Panc1 (cell line): ENCODE measurements around the gene PTPRJ.
"Not testable (repeated sequence)": the region's sequence is repeated elsewhere in the genome, so short reads cannot be mapped to it uniquely, and the experiment has no call there.

Experiments used
- CTCF ChIP-seq: fragments of 450-650 bp; IDR thresholded peaks from 2 replicates; pipeline ENCODE4 v1.5.1; 2017; ENCODE audit warnings: mild to moderate bottlenecking
- POLR2AphosphoS5 ChIP-seq: IDR thresholded peaks from 2 replicates; pipeline ENCODE4 v1.6.1; 2012; ENCODE audit warnings: mild to moderate bottlenecking, low read depth, low read length, moderate library complexity
- REST ChIP-seq, 2 experiments: IDR thresholded peaks; 2 replicates each; pipeline ENCODE4 v1.6.1; 2011 to 2012; ENCODE audit warnings: low read depth in 2 of 2, control low read depth in 1 of 2, low read length in 1 of 2, mild to moderate bottlenecking in 1 of 2, moderate library complexity in 1 of 2; ENCODE audit not compliant: insufficient read depth in 1 of 2
- SIN3A ChIP-seq: IDR thresholded peaks from 2 replicates; pipeline ENCODE4 v1.6.1; 2012; ENCODE audit warnings: low read depth, mild to moderate bottlenecking, low read length, moderate library complexity, borderline replicate concordance; ENCODE audit not compliant: insufficient read depth
- TCF7L2 ChIP-seq: IDR thresholded peaks from 2 replicates; pipeline ENCODE4 v1.6.1; 2011; ENCODE audit warnings: mild to moderate bottlenecking, low read depth, low read length, inconsistent platforms

DNA sequence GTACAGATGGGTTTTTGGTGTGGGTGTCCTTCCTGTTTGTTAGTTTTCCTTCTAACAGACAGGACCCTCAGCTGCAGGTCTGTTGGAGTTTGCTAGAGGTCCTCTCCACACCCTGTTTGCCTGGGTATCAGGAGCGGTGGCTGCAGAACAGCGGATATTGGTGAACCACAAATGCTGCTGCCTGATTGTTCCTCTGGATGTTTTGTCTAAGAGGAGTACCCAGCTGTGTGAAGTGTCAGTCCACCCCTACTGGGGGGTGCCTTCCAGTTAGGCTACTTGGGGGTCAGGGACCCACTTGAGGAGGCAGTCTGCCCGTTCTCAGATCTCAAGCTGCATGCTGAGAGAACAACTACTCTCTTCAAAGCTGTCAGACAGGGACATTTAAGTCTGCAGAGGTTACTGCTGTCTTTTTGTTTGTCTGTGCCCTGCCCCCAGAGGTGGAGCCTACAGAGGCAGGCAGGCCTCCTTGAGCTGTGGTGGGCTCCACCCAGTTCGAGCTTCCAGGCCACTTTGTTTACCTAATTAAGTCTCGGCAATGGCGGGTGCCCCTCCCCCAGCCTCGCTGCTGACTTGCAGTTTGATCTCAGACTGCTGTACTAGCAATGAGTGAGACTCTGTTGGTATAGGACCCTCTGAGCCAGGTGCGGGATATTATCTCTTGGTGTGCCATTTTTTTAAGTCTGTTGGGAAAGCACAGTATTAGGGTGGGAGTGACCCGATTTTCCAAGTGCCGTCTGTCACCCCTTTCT is 210.7 kb downstream of the PTPRJ start:
- not testable (repeated sequence) for TF ChIP-seq CTCF; POLR2AphosphoS5; SIN3A; TCF7L2; REST (IDR thresholded peaks at IDR 0.05; ENCODE audit: insufficient read depth in 1 of 2, low read depth in 2 of 2, low read length in 1 of 2)
